Neutrophil (primary cell): ENCODE measurements around the gene GRAP2.
"Not testable (repeated sequence)": the region's sequence is repeated elsewhere in the genome, so short reads cannot be mapped to it uniquely, and the experiment has no call there.

Source experiments
- H3K27ac ChIP-seq: fragments of 200-600 bp; sonication (generic); 2 replicates; pipeline ENCODE4 v1.5.1; 2016; ENCODE audit warnings: mild to moderate bottlenecking, moderate library complexity
- H3K27me3 ChIP-seq: fragments of 200-600 bp; sonication (generic); 2 replicates; pipeline ENCODE4 v1.6.0; 2016; ENCODE audit warnings: mild to moderate bottlenecking
- H3K36me3 ChIP-seq: fragments of 200-600 bp; sonication (generic); 2 replicates; pipeline ENCODE4 v1.5.1; 2017
- H3K4me1 ChIP-seq, 2 experiments: fragments of 200-600 bp in 1 of 2; sonication (generic) in 1 of 2; 1 replicate in 1 of 2; 2 replicates in 1 of 2; pipeline versions ENCODE4 v1.5.1 to v1.6.1; 2013 to 2016; ENCODE audit warnings: low read depth in 1 of 2, low read length in 1 of 2, mild to moderate bottlenecking in 1 of 2, moderate library complexity in 1 of 2; ENCODE audit not compliant: control insufficient read depth in 1 of 2, insufficient read depth in 1 of 2
- H3K4me3 ChIP-seq, 2 experiments: fragments of 200-600 bp in 1 of 2; sonication (generic) in 1 of 2; 1 replicate in 1 of 2; 2 replicates in 1 of 2; pipeline ENCODE4 v1.5.1; 2013 to 2016; ENCODE audit warnings: low read depth in 1 of 2, low read length in 1 of 2, mild to moderate bottlenecking in 1 of 2, moderate library complexity in 1 of 2
- H3K9me3 ChIP-seq: fragments of 200-600 bp; sonication (generic); 2 replicates; pipeline ENCODE4 v1.5.1; 2016
- CTCF ChIP-seq: fragments of 200-600 bp; sonication (generic); IDR thresholded peaks from 2 replicates; pipeline ENCODE4 v1.5.1; 2016; ENCODE audit warnings: antibody characterized with exemption

The GRAP2 gene

GRCh38 chr22:39992088-39992826 lies 91.4 kb downstream of the GRAP2 start:
- Histone ChIP-seq H3K36me3 (no peaks in the 10 kb centered on the region), H3K4me3 (no peak overlapping the region), H3K9me3 (no peaks in the 10 kb centered on the region), H3K27me3 (peaks cover 93% of the 10 kb centered on the region), H3K27ac (no peak overlapping the region), H3K4me1 (peaks cover 4 to 12% of the 10 kb centered on the region in 2 experiments)
- TF ChIP-seq CTCF = no peak

GRCh38 chr22:39992894-39993293 lies 92.0 kb downstream of the GRAP2 start:
- not testable (repeated sequence) for H3K4me3 ChIP-seq, H3K27ac ChIP-seq, H3K9me3 ChIP-seq, H3K36me3 ChIP-seq
- Histone ChIP-seq H3K27me3 (peaks cover 96% of the 10 kb centered on the region), H3K4me1 (peaks cover 4 to 12% of the 10 kb centered on the region in 2 experiments)

GRCh38 chr22:39994041-39994565 lies 93.2 kb downstream of the GRAP2 start:
- Histone ChIP-seq H3K9me3 (no peaks in the 10 kb centered on the region), H3K36me3 (no peaks in the 10 kb centered on the region), H3K27me3 (peaks cover 97% of the 10 kb centered on the region), H3K4me3 (peak overlapping the region in 1 of 2 experiments; percentile 2), H3K4me1 (peaks cover 4 to 12% of the 10 kb centered on the region in 2 experiments), H3K27ac (no peak overlapping the region)
- TF ChIP-seq CTCF = no peak

- no peak for TF ChIP-seq CTCF
- Histone ChIP-seq H3K36me3 (no peaks in the 10 kb centered on the region), H3K9me3 (no peaks in the 10 kb centered on the region), H3K4me3 (peak within 1 kb of the TSS in 1 of 2 experiments; percentile 35), H3K4me1 (peaks cover 4 to 12% of the 10 kb centered on the region in 2 experiments), H3K27ac (no peak within 1 kb of the TSS), H3K27me3 (peaks cover 96% of the 10 kb centered on the region)
Measured at GRCh38 chr22:39994566-39995392, 93.9 kb downstream of the GRAP2 start, which contains the start of gene FAM83F. TSS of gene FAM83F (plus strand) at chr22:39994954. CDS start at chr22:39995043, 89 bp downstream.

GRCh38 chr22:39995393-39996252 lies 94.7 kb downstream of the GRAP2 start:
- no peak overlapping the region for H3K27ac ChIP-seq
- H3K9me3 ChIP-seq = no peaks in the 10 kb centered on the region
- no peak for TF ChIP-seq CTCF
- peaks cover 4 to 12% of the 10 kb centered on the region in 2 experiments for H3K4me1 ChIP-seq
- H3K36me3 ChIP-seq = no peaks in the 10 kb centered on the region
- peaks cover 97% of the 10 kb centered on the region for H3K27me3 ChIP-seq
- peak overlapping the region in 1 of 2 experiments; percentile 35 for H3K4me3 ChIP-seq
